Mesenchymal stem cell (in vitro differentiated cells and primary cell): Measurements from ENCODE around the gene HHEX.

ENCODE experiments used
- DNase-seq: peaks from one replicate; pipeline ENCODE4 v3.0.0-alpha.2; 2013
- H2AFZ ChIP-seq: one replicate; pipeline ENCODE4 v1.6.1; 2013; ENCODE audit warnings: low read depth, mild to moderate bottlenecking, control low read depth, inconsistent platforms, low read length, moderate library complexity
- H2AK5ac ChIP-seq: 2 replicates; pipeline ENCODE4 v1.6.1; 2013; ENCODE audit warnings: low read length, moderate library complexity, mild to moderate bottlenecking, inconsistent platforms; ENCODE audit not compliant: severe bottlenecking
- H2BK120ac ChIP-seq: one replicate; pipeline ENCODE4 v1.6.1; 2013; ENCODE audit warnings: low read depth, mild to moderate bottlenecking, inconsistent platforms, low read length, moderate library complexity
- H2BK12ac ChIP-seq, 2 experiments: one replicate each; pipeline ENCODE4 v1.6.1; 2013; ENCODE audit warnings: inconsistent platforms in 2 of 2, low read length in 2 of 2, mild to moderate bottlenecking in 2 of 2, moderate library complexity in 2 of 2, control low read depth in 1 of 2
- H2BK15ac ChIP-seq: one replicate; pipeline ENCODE4 v1.6.1; 2013; ENCODE audit warnings: mild to moderate bottlenecking, low read depth, inconsistent platforms; ENCODE audit not compliant: poor library complexity, severe bottlenecking
- H2BK5ac ChIP-seq: 2 replicates; pipeline ENCODE4 v1.6.1; 2013; ENCODE audit warnings: low read depth, mild to moderate bottlenecking, low read length, control low read depth, inconsistent platforms; ENCODE audit not compliant: poor library complexity, severe bottlenecking
- H3K14ac ChIP-seq, 2 experiments: one replicate each; pipeline ENCODE4 v1.6.1; 2013; ENCODE audit warnings: inconsistent platforms in 2 of 2, low read length in 2 of 2, control low read depth in 1 of 2, mild to moderate bottlenecking in 1 of 2, moderate library complexity in 1 of 2
- H3K18ac ChIP-seq, 2 experiments: one replicate each; pipeline ENCODE4 v1.6.1; 2013; ENCODE audit warnings: inconsistent platforms in 2 of 2, low read length in 2 of 2, control low read depth in 1 of 2, low read depth in 1 of 2, mild to moderate bottlenecking in 1 of 2
- H3K23ac ChIP-seq, 2 experiments: one replicate each; pipeline ENCODE4 v1.6.1; 2013; ENCODE audit warnings: inconsistent platforms in 2 of 2, low read length in 2 of 2, mild to moderate bottlenecking in 2 of 2, moderate library complexity in 2 of 2, control low read depth in 1 of 2
- H3K27ac ChIP-seq: 2 replicates; pipeline ENCODE4 v1.5.1; 2013; ENCODE audit warnings: mild to moderate bottlenecking, moderate library complexity, low read length, control low read depth, inconsistent platforms; ENCODE audit not compliant: poor library complexity, severe bottlenecking
- H3K27me3 ChIP-seq, 2 experiments: 2 replicates each; pipeline versions ENCODE4 v1.6.1 to v1.7.0; 2013; ENCODE audit warnings: low read length in 2 of 2, mild to moderate bottlenecking in 2 of 2, moderate library complexity in 2 of 2, control low read depth in 1 of 2, inconsistent platforms in 1 of 2; ENCODE audit not compliant: control insufficient read depth in 1 of 2, insufficient read depth in 1 of 2
- H3K36me3 ChIP-seq, 2 experiments: 2 replicates each; pipeline versions ENCODE4 v1.6.1 to v1.7.0; 2013; ENCODE audit warnings: low read length in 2 of 2, control low read depth in 1 of 2, inconsistent platforms in 1 of 2, low read depth in 1 of 2, mild to moderate bottlenecking in 1 of 2; ENCODE audit not compliant: insufficient read depth in 2 of 2, control insufficient read depth in 1 of 2
- H3K4ac ChIP-seq, 2 experiments: one replicate each; pipeline ENCODE4 v1.6.1; 2013; ENCODE audit warnings: inconsistent platforms in 2 of 2, low read length in 2 of 2, mild to moderate bottlenecking in 2 of 2, moderate library complexity in 2 of 2, control low read depth in 1 of 2, low read depth in 1 of 2
- H3K4me1 ChIP-seq: 2 replicates; pipeline ENCODE4 v1.6.1; 2013; ENCODE audit warnings: low read depth, low read length, control low read depth; ENCODE audit not compliant: control insufficient read depth, insufficient read depth
- H3K4me2 ChIP-seq: 2 replicates; pipeline ENCODE4 v1.6.1; 2013; ENCODE audit warnings: low read length, mild to moderate bottlenecking, inconsistent platforms; ENCODE audit not compliant: poor library complexity, severe bottlenecking
- H3K4me3 ChIP-seq, 2 experiments: 2 replicates each; pipeline versions ENCODE4 v1.5.1 to v1.7.0; 2013; ENCODE audit warnings: low read length in 2 of 2, mild to moderate bottlenecking in 2 of 2, control low read depth in 1 of 2, low read depth in 1 of 2; ENCODE audit not compliant: insufficient read depth in 1 of 2
- H3K79me1 ChIP-seq: replicated peaks from 2 replicates; pipeline ENCODE4 v1.6.1; 2013; ENCODE audit warnings: mild to moderate bottlenecking, control low read depth, low read length, inconsistent platforms; ENCODE audit not compliant: poor library complexity, severe bottlenecking
- H3K9ac ChIP-seq: 2 replicates; pipeline ENCODE4 v1.7.0; 2013; ENCODE audit warnings: mild to moderate bottlenecking, low read length, moderate library complexity
- H3K9me3 ChIP-seq: 2 replicates; pipeline ENCODE4 v1.7.0; 2013; ENCODE audit warnings: mild to moderate bottlenecking, low read length; ENCODE audit not compliant: control insufficient read depth
- H4K8ac ChIP-seq: one replicate; pipeline ENCODE4 v1.6.1; 2013; ENCODE audit warnings: inconsistent platforms, mild to moderate bottlenecking, low read length, moderate library complexity
- H4K91ac ChIP-seq: one replicate; pipeline ENCODE4 v1.6.1; 2013; ENCODE audit warnings: mild to moderate bottlenecking, low read length, inconsistent platforms
- WGBS: methylation state at CpG from one replicate; pipeline ENCODE4 v1.1.7; 2013; ENCODE audit warnings: mixed read lengths; 5-methylcytosine and 5-hydroxymethylcytosine counted together

Gene HHEX

DNA sequence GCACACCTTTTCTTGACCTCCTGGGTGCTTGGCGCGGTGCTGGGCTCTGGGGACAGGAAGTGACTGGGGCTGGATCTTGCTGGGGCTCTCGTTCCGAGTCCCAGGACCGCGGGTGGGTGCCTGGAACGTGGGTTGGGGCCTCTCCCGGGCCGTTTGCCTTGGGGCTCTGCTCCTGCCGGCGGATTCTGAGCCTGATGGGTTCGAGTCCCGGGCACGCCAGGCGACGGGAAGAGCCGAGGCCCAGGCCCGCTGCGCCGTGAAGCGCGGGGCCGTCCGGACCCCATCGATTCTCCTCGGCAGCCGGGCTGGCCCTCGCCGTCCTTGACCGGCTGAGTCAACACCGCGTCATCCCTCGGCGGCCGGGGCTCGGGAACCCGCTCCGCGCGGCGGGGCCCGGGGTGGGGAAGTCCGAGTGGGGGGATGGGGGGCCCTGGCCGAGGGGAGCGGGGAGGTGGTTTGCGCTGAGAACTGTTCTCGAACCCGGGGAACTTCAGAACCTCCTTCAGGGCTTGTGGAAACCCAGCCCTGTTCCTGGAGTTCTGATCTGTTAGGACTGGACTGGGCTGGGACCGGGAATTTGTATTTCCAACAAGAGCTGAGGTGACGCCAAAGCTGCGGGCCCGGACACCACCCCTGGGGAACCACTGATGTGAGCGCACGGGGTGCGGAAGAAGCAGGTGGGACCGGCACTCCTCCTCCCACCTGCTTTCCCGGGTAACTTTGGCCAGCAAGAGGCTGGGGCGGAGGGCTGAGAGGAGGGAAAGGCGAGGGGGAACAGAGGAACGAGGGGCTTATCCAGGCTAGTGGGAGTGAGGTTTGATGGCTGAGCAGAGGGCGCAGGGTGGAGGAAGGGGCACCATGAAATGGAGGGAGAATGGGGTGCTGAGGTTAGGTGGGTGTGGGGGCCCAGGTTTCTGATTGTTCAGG is 6.2 kb downstream of the HHEX start:
- Histone ChIP-seq H3K79me1 (no peaks in the 10 kb centered on the region), H3K4ac (peak overlapping the region; percentile 86 to 93), H3K18ac (peak overlapping the region; percentile 97), H3K27ac (no peak overlapping the region), H4K8ac (peak overlapping the region; percentile 97), H3K9me3 (no peaks in the 10 kb centered on the region), H2BK120ac (peak overlapping the region; percentile 97), H3K9ac (peak overlapping the region; percentile 64), H3K23ac (peak overlapping the region; percentile 96 to 97), H2AFZ (peak overlapping the region; percentile 76), H2BK5ac (no peak overlapping the region), H3K4me1 (peaks cover 15% of the 10 kb centered on the region), H3K4me2 (peak overlapping the region; percentile 90), H3K36me3 (no peaks in the 10 kb centered on the region), H2BK15ac (peak overlapping the region; percentile 67), H4K91ac (peak overlapping the region; percentile 95), H2AK5ac (no peak overlapping the region), H3K27me3 (peaks cover 15 to 56% of the 10 kb centered on the region in 2 experiments), H3K4me3 (peak overlapping the region; percentile 57), H3K14ac (peak overlapping the region; percentile 38 to 99), H2BK12ac (peak overlapping the region; percentile 88 to 98)
- peak; percentile 85 for DNase-seq
- WGBS, result 10% methylated on average over 53 of the region's 61 CpGs

DNA sequence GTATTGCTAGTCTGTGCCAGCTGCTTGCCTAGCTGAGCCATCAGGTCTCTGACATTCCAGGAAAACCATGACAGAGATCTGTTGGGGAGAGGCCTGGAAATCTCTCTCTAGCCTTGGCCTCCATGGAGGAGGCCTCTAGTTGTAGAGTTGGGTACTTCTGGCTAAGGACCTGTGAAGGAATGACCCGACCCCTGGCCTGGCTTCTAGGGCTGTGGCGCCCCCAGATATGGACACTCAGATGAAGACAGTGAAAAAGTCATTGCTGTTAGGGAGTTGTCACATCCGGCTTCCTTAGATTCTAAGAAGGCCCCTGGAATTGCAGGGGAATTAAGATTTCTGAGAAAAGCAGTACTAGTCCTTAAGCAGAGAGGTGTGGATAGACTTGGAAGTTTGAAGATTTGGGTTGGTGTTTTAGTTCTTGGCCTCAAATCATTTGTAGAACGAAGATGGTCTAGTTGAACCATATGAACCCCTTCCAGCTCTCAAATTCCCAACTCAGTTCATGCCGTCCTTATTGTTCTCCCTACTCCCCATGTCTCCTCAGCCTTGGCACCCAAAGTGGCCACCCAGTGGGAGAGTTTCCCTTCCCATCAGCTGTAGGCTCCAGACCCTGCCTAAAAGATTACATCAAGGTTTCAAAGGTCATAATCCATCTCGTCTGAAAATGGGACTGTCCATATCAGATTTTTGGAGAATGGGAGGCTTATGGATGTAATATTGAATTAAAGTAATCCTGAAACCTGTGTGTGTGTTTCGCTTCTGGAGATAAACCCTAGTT is 7.0 kb downstream of the HHEX start:
- H3K4me1 ChIP-seq, result peaks cover 15% of the 10 kb centered on the region
- WGBS, result 77% methylated on average over 6 of the region's 7 CpGs
- DNase-seq, result peak; percentile 35
- peak overlapping the region in 1 of 2 experiments; percentile 99 for H3K14ac ChIP-seq
- H3K18ac ChIP-seq, result peak overlapping the region; percentile 72 to 97
- H4K91ac ChIP-seq, result no peak overlapping the region
- peak overlapping the region; percentile 2 for H2AK5ac ChIP-seq
- peak overlapping the region; percentile 91 for H4K8ac ChIP-seq
- H2BK5ac ChIP-seq, result no peak overlapping the region
- no peaks in the 10 kb centered on the region for H3K9me3 ChIP-seq
- H3K9ac ChIP-seq, result no peak overlapping the region
- H2BK12ac ChIP-seq, result peak overlapping the region; percentile 88 to 98
- no peaks in the 10 kb centered on the region for H3K79me1 ChIP-seq
- H3K4me2 ChIP-seq, result no peak overlapping the region
- no peak overlapping the region for H2BK15ac ChIP-seq
- H3K4me3 ChIP-seq, result no peak overlapping the region
- H2BK120ac ChIP-seq, result no peak overlapping the region
- H3K36me3 ChIP-seq, result no peaks in the 10 kb centered on the region
- peak overlapping the region in 1 of 2 experiments; percentile 86 for H3K4ac ChIP-seq
- H2AFZ ChIP-seq, result peak overlapping the region; percentile 76
- no peak overlapping the region for H3K23ac ChIP-seq
- no peak overlapping the region for H3K27ac ChIP-seq
- peaks cover 6 to 50% of the 10 kb centered on the region in 2 experiments for H3K27me3 ChIP-seq

DNA sequence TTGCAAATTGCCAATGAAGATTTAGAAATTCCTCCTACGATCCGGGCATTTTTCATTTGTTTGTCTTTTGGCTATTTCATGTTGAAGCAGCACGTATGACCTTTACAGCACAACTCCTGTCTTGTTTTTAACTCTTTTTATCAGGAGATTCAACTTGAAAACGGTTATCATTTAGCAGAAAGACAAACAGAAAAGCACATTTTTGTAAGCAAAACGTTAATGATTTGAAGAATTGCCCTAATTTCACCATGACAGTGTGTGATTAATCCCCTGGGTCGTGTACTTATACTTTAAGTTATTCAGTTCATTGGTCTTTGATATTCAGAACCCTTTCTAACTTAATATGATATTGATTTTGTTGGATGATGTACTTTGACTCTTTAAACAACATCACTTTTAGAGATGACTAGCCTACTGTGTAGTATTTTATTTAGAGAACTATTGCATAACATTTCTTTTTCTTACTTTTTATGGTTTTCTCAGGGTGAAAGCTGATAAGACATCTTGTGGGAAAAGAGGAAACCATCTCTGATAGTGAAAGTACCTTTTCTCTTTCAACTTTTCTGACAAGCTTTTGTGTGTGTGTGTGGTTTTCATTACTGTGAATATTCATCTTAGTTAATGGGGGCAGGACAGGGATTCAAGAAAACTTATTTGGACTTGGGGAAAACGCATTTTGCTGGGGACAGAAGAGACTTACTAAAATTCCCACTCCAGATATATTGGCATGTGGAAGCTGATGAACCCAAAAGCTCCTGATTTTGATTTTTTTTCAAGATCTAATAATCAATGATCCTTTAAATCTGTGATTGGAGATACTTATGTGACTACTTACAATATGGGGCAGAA is 8.1 kb downstream of the HHEX start:
- no peak overlapping the region for H2BK5ac ChIP-seq
- H4K91ac ChIP-seq, result no peak overlapping the region
- H3K23ac ChIP-seq, result no peak overlapping the region
- no peak overlapping the region for H3K4ac ChIP-seq
- H3K36me3 ChIP-seq, result no peaks in the 10 kb centered on the region
- no peak overlapping the region for H3K9ac ChIP-seq
- H3K27ac ChIP-seq, result no peak overlapping the region
- H3K27me3 ChIP-seq, result peaks cover 0 to 39% of the 10 kb centered on the region in 2 experiments
- H3K4me2 ChIP-seq, result no peak overlapping the region
- H3K4me1 ChIP-seq, result peaks cover 16% of the 10 kb centered on the region
- H3K4me3 ChIP-seq, result no peak overlapping the region
- no peak overlapping the region for H2BK15ac ChIP-seq
- no peak overlapping the region for H4K8ac ChIP-seq
- peak; percentile 17 for DNase-seq
- no peak overlapping the region for H3K18ac ChIP-seq
- no peak overlapping the region for H2BK12ac ChIP-seq
- H3K79me1 ChIP-seq, result no peaks in the 10 kb centered on the region
- H3K9me3 ChIP-seq, result no peaks in the 10 kb centered on the region
- no peak overlapping the region for H2BK120ac ChIP-seq
- 89% methylated on average over 4 of the region's 7 CpGs for WGBS
- H2AFZ ChIP-seq, result no peak overlapping the region
- no peak overlapping the region for H3K14ac ChIP-seq
- no peak overlapping the region for H2AK5ac ChIP-seq
